SK-N-SH treated with all-trans-retinoic acid at 6 μM for 48 hours (cell line): Measurements from ENCODE around the gene LDLRAP1.
"Not testable (repeated sequence)": the region's sequence is repeated elsewhere in the genome, so short reads cannot be mapped to it uniquely, and the experiment has no call there.

Experiments
- ATAC-seq: fragments of 200-7000 bp; cut with Tn5 transposase; 3 replicates; pipeline ENCODE4 v1.9.1; 2020; ENCODE audit warnings: mild to moderate bottlenecking, moderate library complexity
- ARNTL ChIP-seq: fragments of 450-650 bp; formaldehyde crosslinking; IDR thresholded peaks from 2 replicates; pipeline ENCODE4 v1.5.0; 2020; ENCODE audit warnings: low read depth, mild to moderate bottlenecking, moderate library complexity, borderline replicate concordance
- CSDC2 ChIP-seq: fragments of 250-450 bp; sonication (Bioruptor Pico); IDR thresholded peaks from 2 replicates; pipeline ENCODE4 v1.5.0; 2020; ENCODE audit warnings: mild to moderate bottlenecking, moderate library complexity
- ESRRG ChIP-seq: fragments of 250-450 bp; sonication (Bioruptor Pico); IDR thresholded peaks from 2 replicates; pipeline ENCODE4 v1.6.1; 2021; ENCODE audit warnings: mild to moderate bottlenecking
- GLIS3 ChIP-seq: fragments of 250-450 bp; sonication (Bioruptor Pico); IDR thresholded peaks from 2 replicates; pipeline ENCODE4 v1.5.0; 2020; ENCODE audit warnings: mild to moderate bottlenecking, moderate library complexity
- ISL1 ChIP-seq: fragments of 250-450 bp; sonication (Bioruptor Pico); IDR thresholded peaks from 2 replicates; pipeline ENCODE4 v2.1.2; 2022; ENCODE audit warnings: mild to moderate bottlenecking, moderate library complexity
- PPARA ChIP-seq: fragments of 250-450 bp; sonication (Bioruptor Pico); IDR thresholded peaks from 2 replicates; pipeline ENCODE4 v1.5.0; 2020; ENCODE audit warnings: mild to moderate bottlenecking, borderline replicate concordance
- RARB ChIP-seq: fragments of 250-450 bp; sonication (Bioruptor Pico); IDR thresholded peaks from 2 replicates; pipeline ENCODE4 v1.8.0; 2021; ENCODE audit warnings: mild to moderate bottlenecking, moderate library complexity
- SNAI2 ChIP-seq: fragments of 250-450 bp; sonication (Bioruptor Pico); IDR thresholded peaks from 2 replicates; pipeline ENCODE4 v1.5.0; 2020; ENCODE audit warnings: mild to moderate bottlenecking, moderate library complexity
- TCF4 ChIP-seq: fragments of 250-450 bp; sonication (Bioruptor Pico); IDR thresholded peaks from 2 replicates; pipeline ENCODE4 v1.8.0; 2021; ENCODE audit warnings: mild to moderate bottlenecking, moderate library complexity, borderline replicate concordance
- TOX ChIP-seq: fragments of 250-450 bp; sonication (Bioruptor Pico); IDR thresholded peaks from 2 replicates; pipeline ENCODE4 v1.8.0; 2021; ENCODE audit warnings: mild to moderate bottlenecking, moderate library complexity, borderline replicate concordance
- ZC3H10 ChIP-seq: fragments of 250-450 bp; sonication (Bioruptor Pico); IDR thresholded peaks from 2 replicates; pipeline ENCODE4 v1.5.1; 2021; ENCODE audit warnings: mild to moderate bottlenecking, moderate library complexity
- ZFP3 ChIP-seq: fragments of 250-450 bp; sonication (Bioruptor Pico); IDR thresholded peaks from 2 replicates; pipeline ENCODE4 v1.5.0; 2020; ENCODE audit warnings: mild to moderate bottlenecking, moderate library complexity
- ZFP30 ChIP-seq: fragments of 450-650 bp; formaldehyde crosslinking; IDR thresholded peaks from 2 replicates; pipeline ENCODE4 v1.5.0; 2022; ENCODE audit warnings: mild to moderate bottlenecking, moderate library complexity
- ZNF70 ChIP-seq: fragments of 450-650 bp; formaldehyde crosslinking; IDR thresholded peaks from 2 replicates; pipeline ENCODE4 v1.5.0; 2020; ENCODE audit warnings: mild to moderate bottlenecking, moderate library complexity
- ZNF8 ChIP-seq: fragments of 450-650 bp; formaldehyde crosslinking; IDR thresholded peaks from 2 replicates; pipeline ENCODE4 v1.5.0; 2020; ENCODE audit warnings: mild to moderate bottlenecking, moderate library complexity
- TF ChIP-seq, protein P1 (sequence below): fragments of 250-450 bp; sonication (Bioruptor Pico); IDR thresholded peaks from 2 replicates; pipeline ENCODE4 v1.8.0; 2020; ENCODE audit warnings: mild to moderate bottlenecking, moderate library complexity, borderline replicate concordance
- TF ChIP-seq, protein P2 (sequence below): fragments of 250-450 bp; sonication (Bioruptor Pico); IDR thresholded peaks from 2 replicates; pipeline ENCODE4 v1.5.1; 2021; ENCODE audit warnings: mild to moderate bottlenecking, moderate library complexity
- TF ChIP-seq, protein P3 (sequence below): fragments of 250-450 bp; sonication (Bioruptor Pico); IDR thresholded peaks from 2 replicates; pipeline ENCODE4 v1.5.1; 2020; ENCODE audit warnings: low read depth, mild to moderate bottlenecking, moderate library complexity

LDLRAP1 gene

DNA sequence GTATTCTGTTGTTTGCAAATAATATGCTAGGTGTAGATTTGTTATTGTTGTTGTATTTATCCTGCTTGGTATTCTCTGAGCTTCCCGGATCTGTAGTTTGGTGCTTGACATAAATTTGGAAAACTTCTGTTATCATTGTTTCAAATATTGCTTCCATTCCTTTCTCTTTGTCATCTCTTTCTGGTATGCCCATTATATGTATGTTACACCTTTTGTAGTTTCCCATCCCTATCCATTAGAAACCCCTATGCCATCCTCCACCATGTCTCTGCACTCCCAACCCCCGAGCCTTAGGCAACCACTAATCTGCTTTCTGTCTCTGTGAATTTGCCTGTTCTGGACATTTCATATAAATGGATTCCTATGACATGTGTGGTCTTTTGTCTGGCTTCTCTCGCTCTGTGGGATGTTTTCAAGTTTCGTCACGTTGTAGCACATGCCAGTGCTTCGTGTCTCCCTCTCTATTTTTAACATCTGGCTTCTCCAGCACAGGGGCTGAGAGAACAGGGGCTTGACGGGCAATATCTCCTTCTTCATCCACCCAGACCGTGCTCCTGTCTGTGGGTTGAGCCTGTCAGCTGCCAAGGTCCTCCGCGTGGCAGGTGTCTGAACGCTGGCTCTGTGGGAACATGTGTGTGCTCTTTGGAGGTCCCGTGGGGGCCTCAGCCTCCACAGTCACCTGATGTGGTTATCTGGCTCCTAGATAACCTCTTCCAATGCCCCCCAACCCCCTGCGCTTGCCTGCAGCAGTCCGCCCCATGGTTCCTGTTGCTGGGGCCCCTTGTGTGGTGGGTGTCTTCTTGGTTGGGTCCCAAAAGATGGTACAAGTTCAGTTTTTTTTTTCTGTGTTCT lies 40.3 kb downstream of the LDLRAP1 start:
- TF ChIP-seq ESRRG (no peak), RARB (no peak), PPARA (no peak), ZNF8 (CRISPR knock-in tag) (no peak), ZFP30 (no peak), ISL1 (CRISPR knock-in tag) (no peak), TCF4 (no peak), CSDC2 (no peak), SNAI2 (CRISPR knock-in tag) (no peak), ZFP3 (CRISPR knock-in tag) (no peak)
- TF ChIP-seq, protein P1, sequence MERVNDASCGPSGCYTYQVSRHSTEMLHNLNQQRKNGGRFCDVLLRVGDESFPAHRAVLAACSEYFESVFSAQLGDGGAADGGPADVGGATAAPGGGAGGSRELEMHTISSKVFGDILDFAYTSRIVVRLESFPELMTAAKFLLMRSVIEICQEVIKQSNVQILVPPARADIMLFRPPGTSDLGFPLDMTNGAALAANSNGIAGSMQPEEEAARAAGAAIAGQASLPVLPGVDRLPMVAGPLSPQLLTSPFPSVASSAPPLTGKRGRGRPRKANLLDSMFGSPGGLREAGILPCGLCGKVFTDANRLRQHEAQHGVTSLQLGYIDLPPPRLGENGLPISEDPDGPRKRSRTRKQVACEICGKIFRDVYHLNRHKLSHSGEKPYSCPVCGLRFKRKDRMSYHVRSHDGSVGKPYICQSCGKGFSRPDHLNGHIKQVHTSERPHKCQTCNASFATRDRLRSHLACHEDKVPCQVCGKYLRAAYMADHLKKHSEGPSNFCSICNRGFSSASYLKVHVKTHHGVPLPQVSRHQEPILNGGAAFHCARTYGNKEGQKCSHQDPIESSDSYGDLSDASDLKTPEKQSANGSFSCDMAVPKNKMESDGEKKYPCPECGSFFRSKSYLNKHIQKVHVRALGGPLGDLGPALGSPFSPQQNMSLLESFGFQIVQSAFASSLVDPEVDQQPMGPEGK (CRISPR knock-in tag): no peak
- TF ChIP-seq, protein P2, sequence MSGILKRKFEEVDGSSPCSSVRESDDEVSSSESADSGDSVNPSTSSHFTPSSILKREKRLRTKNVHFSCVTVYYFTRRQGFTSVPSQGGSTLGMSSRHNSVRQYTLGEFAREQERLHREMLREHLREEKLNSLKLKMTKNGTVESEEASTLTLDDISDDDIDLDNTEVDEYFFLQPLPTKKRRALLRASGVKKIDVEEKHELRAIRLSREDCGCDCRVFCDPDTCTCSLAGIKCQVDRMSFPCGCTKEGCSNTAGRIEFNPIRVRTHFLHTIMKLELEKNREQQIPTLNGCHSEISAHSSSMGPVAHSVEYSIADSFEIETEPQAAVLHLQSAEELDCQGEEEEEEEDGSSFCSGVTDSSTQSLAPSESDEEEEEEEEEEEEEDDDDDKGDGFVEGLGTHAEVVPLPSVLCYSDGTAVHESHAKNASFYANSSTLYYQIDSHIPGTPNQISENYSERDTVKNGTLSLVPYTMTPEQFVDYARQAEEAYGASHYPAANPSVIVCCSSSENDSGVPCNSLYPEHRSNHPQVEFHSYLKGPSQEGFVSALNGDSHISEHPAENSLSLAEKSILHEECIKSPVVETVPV (CRISPR knock-in tag): no peak
- TF ChIP-seq, protein P3, sequence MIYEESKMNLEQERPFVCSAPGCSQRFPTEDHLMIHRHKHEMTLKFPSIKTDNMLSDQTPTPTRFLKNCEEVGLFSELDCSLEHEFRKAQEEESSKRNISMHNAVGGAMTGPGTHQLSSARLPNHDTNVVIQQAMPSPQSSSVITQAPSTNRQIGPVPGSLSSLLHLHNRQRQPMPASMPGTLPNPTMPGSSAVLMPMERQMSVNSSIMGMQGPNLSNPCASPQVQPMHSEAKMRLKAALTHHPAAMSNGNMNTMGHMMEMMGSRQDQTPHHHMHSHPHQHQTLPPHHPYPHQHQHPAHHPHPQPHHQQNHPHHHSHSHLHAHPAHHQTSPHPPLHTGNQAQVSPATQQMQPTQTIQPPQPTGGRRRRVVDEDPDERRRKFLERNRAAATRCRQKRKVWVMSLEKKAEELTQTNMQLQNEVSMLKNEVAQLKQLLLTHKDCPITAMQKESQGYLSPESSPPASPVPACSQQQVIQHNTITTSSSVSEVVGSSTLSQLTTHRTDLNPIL (CRISPR knock-in tag): no peak
- TF ChIP-seq, all 23 proteins: peak for 0
- ATAC-seq: no peak

DNA sequence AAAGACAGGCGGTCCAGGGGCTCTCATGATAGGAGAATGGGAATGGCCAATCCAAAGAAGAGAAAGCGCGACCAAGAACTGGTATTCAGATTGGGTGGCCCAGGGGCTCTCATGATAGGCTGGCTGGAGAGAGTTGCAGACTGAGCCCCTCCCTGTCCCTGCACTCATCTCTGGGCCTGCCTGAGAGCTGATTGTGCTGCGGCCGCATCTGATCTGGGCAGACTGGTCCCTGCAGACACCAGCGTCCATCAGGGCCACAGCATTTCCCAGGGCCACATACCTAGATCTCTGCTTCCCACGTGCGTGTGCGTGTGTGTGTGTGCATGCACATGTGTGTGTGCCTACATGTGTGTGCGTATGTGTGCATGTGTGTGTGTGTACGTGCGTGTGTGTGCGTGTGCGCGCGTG lies 42.8 kb downstream of the LDLRAP1 start:
- no peak for ATAC-seq
- TF ChIP-seq ZFP3 (CRISPR knock-in tag) (no peak), TOX (CRISPR knock-in tag) (no peak)

DNA sequence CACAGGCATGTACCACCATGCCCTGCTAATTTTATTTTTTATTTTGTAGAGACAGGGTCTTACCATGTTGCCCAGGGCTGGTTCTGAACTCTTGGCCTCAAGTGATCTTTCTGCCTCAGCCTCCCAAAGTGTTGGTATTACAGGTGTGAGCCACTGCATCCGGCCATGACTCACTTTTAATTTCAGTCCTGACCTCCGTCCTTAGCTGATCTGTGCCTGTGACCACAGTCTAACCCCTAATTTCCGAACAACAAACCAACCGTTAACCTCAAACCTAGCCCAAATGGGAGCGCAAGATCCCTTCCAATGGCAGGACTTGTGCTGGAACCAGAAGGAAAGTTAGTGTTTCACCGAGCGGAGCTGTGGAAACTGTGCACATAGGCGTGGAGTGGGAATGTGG lies 43.9 kb downstream of the LDLRAP1 start:
- TF ChIP-seq ISL1 (CRISPR knock-in tag): no peak
- no peak for TF ChIP-seq ZC3H10
- no peak for TF ChIP-seq ZFP30
- TF ChIP-seq ESRRG: no peak
- TF ChIP-seq GLIS3 (CRISPR knock-in tag): no peak
- no peak for TF ChIP-seq ZNF70 (CRISPR knock-in tag)
- no peak for TF ChIP-seq ZFP3 (CRISPR knock-in tag)
- no peak for ATAC-seq

DNA sequence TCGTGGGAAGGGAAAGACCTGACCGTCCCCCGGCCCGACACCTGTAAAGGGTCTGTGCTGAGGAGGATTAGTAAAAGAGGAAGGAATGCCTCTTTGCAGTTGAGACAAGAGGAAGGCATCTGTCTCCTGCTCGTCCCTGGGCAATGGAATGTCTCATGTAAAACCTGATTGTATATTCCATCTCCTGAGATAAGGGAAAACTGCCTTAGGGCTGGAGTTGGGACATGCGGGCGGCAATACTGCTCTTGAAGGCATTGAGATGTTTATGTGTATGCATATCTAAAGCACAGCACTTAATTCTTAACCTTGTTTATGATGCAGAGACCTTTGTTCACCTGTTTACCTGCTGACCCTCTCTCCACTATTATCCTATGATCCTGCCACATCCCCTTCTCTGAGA lies 44.8 kb downstream of the LDLRAP1 start:
- ATAC-seq: not testable (repeated sequence)

DNA sequence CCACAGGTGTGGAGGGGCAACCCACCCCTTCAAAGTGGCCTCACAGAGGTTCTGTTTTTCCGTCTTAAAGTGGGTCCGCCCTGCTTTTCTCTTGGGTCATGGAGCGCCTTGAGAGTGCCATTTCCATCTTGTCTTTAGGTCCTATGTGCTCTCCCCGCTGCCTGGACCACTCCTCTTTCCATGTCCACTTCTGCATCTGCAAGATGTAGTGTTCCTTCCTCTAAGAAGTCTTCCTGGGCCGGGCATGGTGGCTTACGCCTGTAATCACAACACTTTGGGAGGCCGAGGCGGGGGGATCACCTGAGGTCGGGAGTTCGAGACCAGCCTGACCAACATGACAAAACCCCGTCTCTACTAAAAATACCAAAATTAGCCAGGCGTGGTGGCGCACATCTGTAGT lies 45.4 kb downstream of the LDLRAP1 start:
- not testable (repeated sequence) for ATAC-seq

DNA sequence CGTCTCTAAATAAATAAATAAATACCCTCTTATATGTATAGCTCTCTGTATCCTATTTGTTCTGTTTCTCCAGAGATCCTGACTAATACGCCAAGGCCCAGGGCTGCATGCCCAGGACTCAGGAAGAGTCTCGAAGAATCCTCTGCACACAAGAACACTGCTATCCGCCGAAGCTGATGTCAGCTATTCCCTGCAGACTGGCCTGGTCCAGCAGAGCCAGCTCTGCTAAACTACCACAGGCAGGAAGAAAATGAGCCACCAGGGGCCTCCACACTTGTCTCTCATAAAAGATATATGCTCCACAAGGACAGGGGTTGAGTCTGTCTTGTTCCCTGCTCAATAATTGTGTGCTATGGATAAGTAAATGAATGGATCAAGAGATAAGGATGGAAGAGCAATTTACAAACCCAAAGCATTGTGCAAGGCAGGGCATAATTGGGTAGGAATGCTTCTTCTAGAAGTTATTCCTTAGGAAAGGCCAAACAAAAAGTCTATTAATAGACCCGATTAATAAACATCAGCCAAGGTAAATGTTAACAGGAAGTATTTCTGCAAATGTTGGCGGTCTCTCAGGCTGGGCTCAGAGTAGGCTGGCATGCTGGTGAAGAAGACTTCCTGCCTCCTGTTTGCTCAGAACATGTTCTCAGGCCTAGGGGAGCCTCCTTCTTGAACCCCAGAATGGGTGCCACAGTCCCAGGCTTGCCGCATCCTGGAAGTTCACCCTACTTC lies 46.9 kb downstream of the LDLRAP1 start:
- no peak for ATAC-seq
- TF ChIP-seq ZC3H10 (no peak), PPARA (no peak), ARNTL (CRISPR knock-in tag) (no peak), ZNF70 (CRISPR knock-in tag) (no peak), CSDC2 (no peak)
- TF ChIP-seq, protein P1 (CRISPR knock-in tag): no peak
